HG02970 (cell line): ENCODE measurements around the gene KRTAP1-1.
"Not testable (repeated sequence)": the region's sequence is repeated elsewhere in the genome, so short reads cannot be mapped to it uniquely, and the experiment has no call there.

ENCODE experiments used
- ATAC-seq: cut with Tn5 transposase; IDR thresholded peaks from one replicate; pipeline ENCODE4 v1.9.1; 2021; ENCODE audit warnings: mild to moderate bottlenecking, moderate library complexity, moderate number of reproducible peaks; ENCODE audit not compliant: unreplicated experiment, low FRiP score

Gene KRTAP1-1

DNA sequence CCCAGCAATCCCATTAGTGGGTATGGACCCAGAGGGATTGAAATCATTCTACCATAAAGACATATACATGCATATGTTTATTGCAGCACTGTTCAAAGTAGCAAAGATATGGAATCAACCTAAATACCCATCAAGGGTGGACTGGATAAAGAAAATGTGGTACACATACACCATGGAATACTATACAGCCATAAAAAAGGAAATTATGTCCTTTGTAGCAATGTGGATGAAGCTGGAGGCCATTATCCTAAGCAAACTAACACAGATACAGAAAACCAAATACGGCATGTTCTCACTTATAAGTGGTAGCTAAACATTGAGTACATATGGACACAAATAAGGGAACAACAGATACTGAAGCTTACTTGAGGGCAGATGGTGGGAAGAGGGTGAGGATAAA is 16.3 kb upstream of the KRTAP1-1 start:
- ATAC-seq: no peak

DNA sequence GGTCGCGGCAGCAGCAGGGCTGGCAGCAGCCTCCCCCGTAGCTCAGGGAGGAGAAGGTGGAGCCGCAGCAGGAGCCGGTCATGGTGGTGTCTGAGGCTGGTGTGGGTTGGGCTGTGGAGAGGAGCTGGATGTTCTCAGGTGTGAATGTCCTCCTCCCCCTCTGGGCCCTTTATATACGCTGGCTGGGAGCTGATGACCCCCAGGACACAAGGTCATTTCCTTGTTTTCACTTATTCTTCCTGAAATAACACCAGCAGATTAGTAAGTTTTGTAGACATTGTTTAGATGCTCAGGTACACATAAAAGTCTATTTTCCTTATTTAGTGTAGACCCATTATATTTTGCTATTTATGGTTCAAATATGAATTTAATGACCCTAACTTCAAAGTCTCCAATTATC is 13.9 kb upstream of the KRTAP1-1 start, which contains the start of gene KRTAP2-2:
Gene KRTAP2-2 (minus strand): TSS at position 101 of the 400 bp plus-strand sequence. CDS start 19 bp downstream, at position 82.
- ATAC-seq: not testable (repeated sequence)

DNA sequence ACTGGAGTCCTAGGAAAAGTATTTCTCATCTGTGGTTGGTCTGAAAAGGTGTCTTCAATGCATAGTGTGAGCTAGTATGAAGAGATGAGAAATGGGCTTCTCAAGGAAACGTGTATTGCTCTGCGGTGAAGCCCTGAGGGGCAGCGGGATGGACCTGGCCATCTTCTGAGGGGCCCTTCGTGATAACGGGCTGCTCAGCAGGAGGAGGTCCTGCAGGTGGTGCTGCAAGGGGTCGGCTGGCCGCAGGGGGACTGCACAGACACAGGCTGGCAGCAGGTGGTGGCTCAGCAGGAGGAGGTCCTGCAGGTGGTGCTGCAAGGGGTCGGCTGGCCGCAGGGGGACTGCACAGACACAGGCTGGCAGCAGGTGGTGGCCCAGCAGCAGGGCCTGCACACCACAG is 13.3 kb upstream of the KRTAP1-1 start:
- not testable (repeated sequence) for ATAC-seq

DNA sequence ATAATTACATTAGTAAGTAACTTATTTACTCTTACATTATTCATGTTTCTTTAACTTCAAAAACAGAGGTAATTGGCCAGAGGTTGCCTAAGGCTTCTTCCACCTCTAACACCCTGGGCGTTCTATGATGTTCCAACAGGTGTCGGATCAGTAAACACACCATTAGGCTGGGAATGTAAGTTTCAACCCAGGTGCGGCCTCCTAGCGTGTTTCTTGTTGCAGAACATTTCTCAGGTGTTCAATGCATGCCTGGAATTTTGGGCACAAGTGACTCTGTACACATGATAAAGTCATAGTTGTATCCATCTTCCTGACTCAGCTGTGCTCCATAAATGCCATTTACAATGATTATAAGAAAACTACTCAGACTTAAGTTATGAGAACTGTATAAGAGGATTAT is 12.8 kb upstream of the KRTAP1-1 start:
- no peak for ATAC-seq

DNA sequence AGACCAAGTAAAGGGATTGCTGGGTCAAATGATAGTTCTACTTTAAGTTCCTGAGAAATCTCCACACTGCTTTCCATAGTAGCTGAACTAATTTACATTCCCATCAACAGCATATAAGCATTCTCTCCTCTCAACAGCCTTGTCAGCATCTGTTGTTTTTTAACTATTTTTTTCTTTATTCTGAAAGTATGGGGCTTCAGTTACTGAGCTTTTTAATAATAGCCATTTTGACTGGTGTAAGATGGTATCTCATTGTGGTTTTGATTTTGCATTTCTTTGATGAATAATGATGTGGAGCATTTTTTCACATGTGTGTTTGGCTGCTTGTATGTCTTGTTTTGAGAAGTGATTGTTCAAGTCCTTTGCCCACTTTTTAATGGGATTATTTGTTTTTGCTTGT is 11.3 kb upstream of the KRTAP1-1 start:
- no peak for ATAC-seq

DNA sequence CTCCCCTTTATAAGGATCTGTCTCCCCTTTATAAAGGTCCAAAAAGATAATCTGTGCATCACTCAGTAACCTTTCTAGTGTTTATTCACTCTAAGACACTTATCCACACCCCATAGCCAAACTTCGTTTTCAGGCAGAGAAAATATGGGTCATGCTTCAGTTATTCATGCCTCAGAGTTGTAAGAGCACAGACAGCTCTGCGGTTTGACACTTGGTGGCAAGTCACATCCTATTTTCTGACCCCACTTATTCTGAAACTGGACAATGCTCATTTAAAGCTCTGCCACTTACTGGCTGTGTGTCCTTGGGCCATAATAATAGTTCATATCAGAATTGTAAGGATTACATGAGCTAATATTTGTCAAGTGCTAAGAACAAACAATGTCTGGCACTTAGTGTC is 7.9 kb upstream of the KRTAP1-1 start:
- no peak for ATAC-seq

DNA sequence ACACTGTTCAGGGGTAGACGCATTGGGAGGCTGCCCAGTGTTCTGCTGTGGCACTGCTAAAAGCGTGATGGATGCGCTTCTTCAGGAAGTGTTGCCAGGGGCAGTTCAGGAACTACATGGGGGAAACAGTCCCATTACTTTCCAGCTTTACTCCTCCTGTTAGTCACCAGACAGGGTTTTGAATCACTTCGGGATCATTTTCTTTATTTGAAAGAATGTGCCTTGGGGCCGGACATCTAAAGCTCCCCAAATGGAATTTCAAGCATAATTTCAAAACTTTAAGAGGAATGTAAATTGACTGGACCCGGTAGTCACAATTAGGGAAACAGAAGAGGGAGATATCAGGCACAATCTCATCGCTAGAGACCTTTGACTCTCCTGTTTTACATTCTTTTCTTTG is 7.2 kb upstream of the KRTAP1-1 start:
- ATAC-seq: no peak

DNA sequence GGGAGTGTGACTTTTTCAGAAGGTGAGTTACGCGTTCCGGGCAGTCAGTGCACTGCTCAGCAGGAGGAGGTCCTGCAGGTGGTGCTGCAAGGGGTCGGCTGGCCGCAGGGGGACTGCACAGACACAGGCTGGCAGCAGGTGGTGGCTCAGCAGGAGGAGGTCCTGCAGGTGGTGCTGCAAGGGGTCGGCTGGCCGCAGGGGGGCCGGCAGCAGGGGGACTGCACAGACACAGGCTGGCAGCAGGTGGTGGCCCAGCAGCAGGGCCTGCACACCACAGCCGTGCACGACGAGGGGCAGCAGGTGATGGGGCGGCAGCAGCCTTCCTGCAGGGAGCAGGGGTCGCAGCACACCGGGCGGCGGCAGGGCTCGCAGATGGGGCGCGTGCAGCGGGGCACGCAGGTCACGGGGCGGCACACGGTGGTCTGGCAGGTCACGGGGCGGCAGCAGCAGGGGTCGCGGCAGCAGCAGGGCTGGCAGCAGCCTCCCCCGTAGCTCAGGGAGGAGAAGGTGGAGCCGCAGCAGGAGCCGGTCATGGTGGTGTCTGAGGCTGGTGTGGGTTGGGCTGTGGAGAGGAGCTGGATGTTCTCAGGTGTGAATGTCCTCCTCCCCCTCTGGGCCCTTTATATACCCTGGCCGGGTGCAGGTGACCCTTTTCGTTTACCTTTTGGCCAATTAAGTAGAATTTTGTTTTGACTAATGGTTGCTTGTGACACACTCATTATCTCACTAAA is 5.7 kb upstream of the KRTAP1-1 start, which contains the start of gene KRTAP2-1:
Gene KRTAP2-1 (minus strand): TSS at position 582 of the 731 bp plus-strand sequence. CDS start 49 bp downstream, at position 533.
- ATAC-seq: not testable (repeated sequence)

DNA sequence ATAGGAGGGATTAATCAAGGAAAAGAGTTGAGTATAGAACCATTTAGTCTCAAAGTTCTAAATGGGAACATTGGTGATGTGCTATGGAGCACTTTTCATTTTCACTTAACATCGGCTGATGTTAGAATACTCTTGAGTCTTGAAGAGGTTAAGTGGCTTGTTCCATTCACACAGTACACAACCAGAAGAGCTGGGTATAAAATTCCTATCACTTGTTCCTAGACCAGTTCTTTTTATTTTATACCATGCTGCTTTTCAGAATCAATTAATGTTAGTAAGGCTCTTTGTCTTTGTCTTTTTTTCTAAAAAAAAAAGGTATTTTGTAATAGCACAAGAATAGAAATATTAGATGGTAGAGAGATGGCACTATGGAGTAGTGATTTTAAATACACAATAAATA is 1.7 kb upstream of the KRTAP1-1 start:
- ATAC-seq: no peak

DNA sequence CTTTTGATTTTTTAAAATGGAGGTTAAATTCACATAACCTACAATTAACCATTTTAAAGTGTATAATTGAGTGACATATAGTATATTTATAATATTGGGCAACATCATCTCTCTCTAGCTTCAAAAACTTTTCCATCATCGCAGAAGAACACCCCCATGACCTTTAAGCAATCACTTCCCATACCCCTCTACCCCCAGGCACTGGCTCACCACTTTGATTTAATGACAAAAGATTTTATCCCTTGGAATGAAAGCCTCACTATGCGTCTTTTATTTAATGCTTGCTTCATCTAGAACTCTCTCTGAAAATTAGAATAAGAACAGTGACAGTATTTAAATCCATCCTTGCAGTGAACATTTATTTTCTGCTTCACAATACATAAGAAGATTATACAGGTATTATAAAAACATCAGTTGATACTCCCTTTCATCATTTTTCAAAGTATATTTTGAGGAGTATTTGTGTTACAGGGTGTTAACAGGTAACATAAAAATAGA is 3.3 kb downstream of the KRTAP1-1 start:
- no peak for ATAC-seq

DNA sequence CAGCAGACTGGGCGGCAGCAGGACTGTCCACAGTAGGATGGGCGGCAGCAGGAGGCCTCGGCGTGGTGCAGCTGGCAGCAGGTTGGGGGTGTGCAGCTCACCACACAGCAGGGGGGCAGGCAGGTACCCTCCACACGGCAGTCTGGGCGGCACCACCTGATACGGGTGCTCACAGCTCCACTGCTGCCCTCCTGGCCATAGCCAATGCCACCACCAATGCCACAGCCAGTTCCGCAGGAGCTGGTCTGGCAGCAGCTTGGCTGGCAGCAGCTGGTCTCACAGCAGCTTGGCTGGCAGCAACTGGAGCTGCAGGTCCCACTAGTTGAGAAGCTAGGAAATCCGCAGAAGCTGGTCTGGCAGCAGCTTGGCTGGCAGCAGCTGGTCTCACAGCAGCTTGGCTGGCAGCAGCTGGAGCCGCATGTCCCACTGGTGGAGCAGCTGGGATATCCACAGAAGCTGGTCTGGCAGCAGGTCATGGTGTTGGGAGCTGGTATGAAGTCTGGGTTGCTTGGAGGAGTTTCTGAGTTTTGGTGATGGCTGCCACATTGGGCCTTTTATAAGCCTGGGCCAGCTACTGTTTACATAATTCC is 6.8 kb downstream of the KRTAP1-1 start, which contains the start of gene KRTAP1-3:
Gene KRTAP1-3 (minus strand): TSS at position 529 of the 590 bp plus-strand sequence. CDS start 53 bp downstream, at position 476.
- not testable (repeated sequence) for ATAC-seq

DNA sequence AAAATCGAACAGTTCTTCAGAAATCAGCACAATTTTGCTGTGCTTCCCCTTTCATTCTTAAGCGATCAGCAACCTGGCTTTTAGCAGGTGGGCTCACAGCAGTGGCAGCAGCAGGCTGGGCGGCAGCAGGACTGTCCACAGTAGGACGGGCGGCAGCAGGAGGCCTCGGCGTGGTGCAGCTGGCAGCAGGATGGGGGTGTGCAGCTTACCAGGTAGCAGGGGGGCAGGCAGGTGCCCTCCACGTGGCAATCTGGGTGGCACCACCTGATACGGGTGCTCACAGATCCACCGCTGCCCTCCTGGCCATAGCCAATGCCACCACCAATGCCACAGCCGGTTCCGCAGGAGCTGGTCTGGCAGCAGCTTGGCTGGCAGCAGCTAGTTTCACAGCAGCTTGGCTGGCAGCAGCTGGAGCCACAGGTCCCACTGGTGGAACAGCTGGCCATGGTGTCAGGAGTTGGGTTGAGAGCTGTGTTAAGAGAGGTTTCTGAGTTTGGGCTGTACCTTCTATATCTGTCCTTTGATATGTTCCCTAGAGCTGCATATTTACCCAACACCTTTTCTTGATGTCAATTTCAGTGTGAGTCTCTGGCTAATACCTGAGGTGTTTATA is 11.5 kb downstream of the KRTAP1-1 start, which contains the start of gene KRTAP1-4:
Gene KRTAP1-4 (minus strand): TSS at position 563 of the 613 bp plus-strand sequence. CDS start 117 bp downstream, at position 446.
- no peak for ATAC-seq

DNA sequence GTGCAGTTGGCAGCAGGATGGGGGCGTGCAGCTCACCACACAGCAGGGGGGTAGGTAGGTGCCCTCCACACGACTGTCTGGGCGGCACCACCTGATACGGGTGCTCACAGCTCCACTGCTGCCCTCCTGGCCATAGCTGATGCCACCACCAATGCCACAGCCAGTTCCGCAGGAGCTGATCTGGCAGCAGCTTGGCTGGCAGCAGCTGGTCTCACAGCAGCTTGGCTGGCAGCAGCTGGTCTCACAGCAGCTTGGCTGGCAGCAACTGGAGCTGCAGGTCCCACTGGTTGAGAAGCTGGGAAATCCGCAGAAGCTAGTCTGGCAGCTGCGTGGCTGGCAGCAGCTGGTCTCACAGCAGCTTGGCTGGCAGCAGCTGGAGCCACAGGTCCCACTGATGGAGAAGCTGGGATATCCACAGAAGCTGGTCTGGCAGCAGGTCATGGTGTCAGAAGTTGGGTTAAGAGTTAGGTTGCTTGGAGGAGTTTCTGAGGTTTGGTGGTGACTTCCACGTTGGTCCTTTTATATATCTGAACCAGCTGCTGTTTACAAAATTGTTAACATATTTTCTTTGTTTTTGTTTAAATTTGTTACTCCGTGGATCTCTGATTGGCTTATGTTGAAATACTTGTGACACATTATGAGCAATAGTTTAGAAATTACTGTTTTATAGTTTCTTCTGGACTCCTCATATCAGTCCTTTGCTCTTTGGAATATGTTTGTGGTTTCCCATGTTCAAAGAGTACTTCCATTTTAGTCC is 14.4 kb downstream of the KRTAP1-1 start, which contains the start of gene KRTAP1-5:
Gene KRTAP1-5 (minus strand): TSS at position 494 of the 757 bp plus-strand sequence. CDS start 53 bp downstream, at position 441.
- no peak for ATAC-seq

DNA sequence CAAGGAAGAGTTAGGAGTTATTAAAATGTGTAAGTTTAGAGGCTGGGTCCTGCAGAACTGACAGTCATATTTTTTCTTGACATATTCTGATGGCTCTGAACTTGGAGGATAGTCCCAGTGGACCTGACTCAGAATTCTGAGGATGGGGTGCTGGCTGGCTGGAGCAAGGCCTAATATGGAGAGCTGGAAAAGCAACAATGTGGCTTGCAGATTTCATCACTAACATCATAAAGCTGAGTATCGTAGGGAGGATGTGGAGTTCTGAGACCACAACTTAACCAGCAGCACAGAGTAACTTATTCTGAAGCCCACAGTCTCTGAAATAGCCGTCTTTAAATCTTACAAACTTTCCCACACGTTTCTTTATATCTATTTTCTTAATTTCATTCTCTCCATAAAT is 16.6 kb downstream of the KRTAP1-1 start:
- no peak for ATAC-seq

DNA sequence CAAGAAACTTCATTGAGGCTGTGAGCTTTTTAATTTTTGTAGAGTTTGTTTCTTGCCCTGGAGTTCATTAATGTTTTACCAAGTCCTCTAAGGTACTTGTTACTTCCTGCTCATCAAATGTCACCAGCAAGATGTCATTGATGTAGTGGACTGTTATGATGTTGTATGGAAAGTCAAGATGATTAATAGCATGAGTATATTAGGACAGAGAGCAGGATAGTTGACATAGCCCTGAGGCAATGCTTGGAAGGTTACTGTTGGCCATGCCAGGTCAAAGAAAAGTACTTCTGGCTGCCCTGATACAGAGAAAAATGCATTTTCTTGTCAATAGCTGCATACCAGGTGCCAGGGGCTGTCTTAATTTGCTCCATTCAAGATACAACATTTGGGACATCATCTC is 20.9 kb downstream of the KRTAP1-1 start:
- ATAC-seq: no peak

DNA sequence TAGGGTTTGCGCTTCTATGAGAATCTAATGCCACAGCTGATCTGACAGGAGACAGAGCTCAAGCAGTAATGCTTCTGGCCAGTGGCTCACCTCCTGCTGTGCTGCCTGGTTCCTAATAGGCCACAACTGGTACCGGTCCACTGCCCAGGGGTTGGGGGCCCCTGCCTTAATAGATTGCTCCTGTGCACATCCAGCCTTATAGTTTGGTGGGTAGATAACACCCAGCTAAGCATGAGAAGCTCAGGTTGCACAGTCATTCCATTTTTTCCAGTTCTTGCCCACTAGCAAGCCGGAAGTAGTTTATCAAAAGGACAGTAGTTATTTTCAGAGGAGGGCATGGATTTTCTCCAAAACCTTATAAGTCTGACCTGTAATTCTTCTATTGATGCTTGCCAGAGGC is 21.8 kb downstream of the KRTAP1-1 start:
- ATAC-seq: no peak

DNA sequence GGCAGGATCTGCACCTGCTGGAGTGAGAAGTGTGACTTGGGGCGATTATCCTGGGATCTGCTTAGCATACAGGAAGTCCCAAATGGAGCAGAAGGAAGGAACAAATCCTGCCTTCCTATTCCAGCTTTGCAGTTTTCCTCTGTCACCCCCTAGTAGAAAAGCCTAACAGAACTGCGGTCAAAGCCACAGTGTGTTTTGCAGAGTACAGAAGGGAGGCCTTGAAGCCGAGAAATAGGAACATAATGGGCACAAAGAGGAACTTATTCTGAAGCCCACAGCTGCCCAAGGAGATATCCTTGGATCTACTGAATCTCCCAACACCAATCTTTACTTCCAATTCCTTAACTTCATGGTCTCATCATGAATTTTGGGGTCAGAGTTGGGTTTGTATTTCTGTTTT is 22.7 kb downstream of the KRTAP1-1 start:
- ATAC-seq: no peak

DNA sequence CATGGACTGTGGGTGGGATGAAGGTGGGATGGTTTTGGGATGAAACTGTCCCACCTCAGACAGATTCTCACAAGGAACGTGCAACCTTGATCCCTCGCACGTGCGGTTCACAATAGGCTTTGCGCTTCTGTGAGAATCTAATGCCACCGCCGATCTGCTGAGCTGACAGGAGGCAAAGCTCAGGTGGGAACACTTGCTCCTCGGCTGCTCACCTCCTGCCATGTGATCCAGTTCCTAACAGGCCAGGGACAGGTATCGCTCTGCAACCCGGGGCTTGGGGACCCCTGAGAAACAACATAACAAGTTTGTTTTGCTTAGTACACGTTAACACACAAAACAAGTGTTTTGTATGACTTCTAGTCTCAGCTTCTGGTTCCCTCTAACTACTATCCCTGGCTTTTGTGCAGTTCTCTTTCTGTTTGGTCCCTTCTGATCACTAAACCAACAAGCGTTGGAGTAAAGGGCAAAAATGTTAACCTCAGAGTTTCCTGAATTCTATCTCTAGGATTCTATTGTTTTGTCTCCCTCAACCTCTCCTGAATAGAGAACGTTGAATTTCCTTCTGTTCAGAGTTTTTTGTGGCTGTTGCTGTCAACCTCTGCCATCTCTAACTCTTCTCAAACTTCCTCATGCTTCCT is 24.6 kb downstream of the KRTAP1-1 start:
- no peak for ATAC-seq

DNA sequence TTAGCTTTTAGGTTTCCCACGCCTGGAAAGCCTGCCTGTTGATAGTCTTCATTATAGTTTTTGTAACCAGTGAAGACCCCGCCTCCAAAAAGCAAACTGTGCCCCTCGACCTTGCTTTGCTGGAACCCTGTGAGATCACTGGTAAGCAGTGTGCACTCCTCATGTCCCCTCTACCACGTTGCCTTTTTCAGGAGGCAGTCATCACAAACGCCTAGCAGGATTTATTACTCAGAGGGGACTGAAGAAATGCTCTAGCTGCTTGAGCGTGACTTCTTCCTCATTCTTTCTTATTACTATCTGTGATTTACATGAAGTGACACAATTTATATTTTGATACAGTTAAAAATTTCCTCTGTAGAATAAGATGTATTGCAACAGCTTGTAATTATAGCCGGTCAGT is 25.8 kb downstream of the KRTAP1-1 start:
- ATAC-seq: no peak

DNA sequence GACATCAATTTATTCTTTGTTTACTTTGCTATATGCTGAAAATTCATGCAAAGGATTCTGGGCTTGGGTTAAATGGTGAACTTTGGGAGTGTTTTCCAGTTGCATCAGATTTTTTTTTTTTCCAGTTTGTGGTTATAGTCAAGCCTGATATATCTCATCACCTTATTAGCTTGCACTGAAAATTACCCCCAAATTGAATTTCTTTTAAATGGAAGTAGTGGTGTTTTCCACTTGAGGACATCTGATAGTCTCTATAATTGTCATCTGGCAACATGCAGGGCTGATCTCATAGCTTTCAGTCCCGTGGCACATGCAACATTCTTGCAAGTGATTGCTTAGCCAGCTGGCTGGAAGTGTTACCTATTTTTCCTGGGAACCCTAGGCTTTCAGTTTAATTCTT is 27.6 kb downstream of the KRTAP1-1 start:
- no peak for ATAC-seq
